ENCODE results near the gene EMD. TPM values are rescaled to one million over a fixed set of nuclear protein-coding genes. Genes with fewer than 3 reads are reported as not detected.

Gene EMD
- total RNA-seq, 2 experiments from 2014 or later: 164 to 178 TPM

DNA sequence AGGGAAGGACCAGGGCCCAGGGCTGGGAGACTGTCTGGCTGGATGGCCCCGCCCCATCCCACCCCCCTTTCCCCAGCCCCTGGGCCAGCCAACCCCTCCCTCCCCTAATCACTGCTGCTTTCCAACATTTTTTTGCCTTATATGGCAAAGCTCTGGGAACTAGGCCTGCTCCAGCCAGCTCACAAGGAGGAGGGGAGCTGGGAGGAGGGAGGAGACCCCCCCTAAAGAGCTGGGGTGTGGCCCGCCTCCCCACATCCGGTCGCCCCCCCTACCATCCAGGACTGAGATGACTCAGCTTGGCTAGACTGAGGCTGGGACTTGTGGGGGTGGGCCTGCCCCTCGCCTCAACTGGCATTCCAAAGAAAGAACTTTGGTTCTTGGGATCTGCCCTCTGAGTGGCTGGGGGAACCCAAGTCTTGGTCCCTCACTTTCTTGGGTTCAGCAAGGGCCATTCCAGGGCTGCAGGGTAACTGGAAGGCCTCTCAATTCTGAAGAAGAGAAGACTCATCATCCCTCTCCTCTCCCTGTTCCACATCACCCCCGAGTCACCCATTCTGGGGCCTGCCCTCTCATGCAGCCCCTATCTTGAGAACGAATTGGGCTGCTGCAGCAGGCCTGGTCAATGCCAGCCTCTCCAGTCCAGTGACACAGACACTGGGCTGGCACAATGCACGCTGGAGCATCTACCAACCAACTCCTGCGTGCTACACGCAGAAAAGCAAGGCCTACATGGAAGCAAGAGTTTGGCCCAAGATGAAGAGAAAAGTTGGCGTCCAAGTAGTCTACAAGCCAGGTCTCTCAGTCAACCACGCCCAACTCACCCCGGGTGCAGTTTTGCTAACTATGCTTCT, 9.4 kb upstream of the EMD start:
- Histone ChIP-seq H3K9me3 (ENCODE audit: control insufficient read depth in 1 of 2, insufficient read depth in 1 of 2, low read length in 2 of 2) (no peaks in the 10 kb centered on the region), H3K4me1 (ENCODE audit: insufficient read depth, low read length) (peaks cover 66% of the 10 kb centered on the region), H3K4me3 (ENCODE audit: low read length) (peak overlapping the region; percentile 77), H3K36me3 (ENCODE audit: insufficient read depth, low read length) (peaks cover 36% of the 10 kb centered on the region), H3K27me3 (ENCODE audit: control insufficient read depth in 1 of 2, insufficient read depth in 2 of 2, low read length in 2 of 2) (no peaks in the 10 kb centered on the region), H3K27ac (ENCODE audit: low read depth in 1 of 2, low read length in 2 of 2) (peak overlapping the region; percentile 93 to 96)
- Mint-ChIP-seq H3K4me1 (ENCODE audit: low read depth) (peaks cover 22% of the 10 kb centered on the region), H3K36me3 (ENCODE audit: low read depth) (peaks cover 44% of the 10 kb centered on the region), H3K4me3 (peak overlapping the region; percentile 94), H3K9me3 (no peaks in the 10 kb centered on the region), H3K27ac (peak overlapping the region; percentile 97), H3K27me3 (no peaks in the 10 kb centered on the region)
- POLR2A ChIA-PET: interaction anchor here (0.6 to 3.1 kb wide), 10 partner anchors 8 to 441 kb away, joined by 3 to 34 read pairs (median 4); partner anchors contain the start of genes EMD, FAM3A, HCFC1 and RPL10
- intact Hi-C loops (cut with DNase I, micrococcal nuclease): loop anchor here (2.0 to 10.0 kb wide), 4 partner anchors 42 to 399 kb away; partner anchors contain the start of genes HCFC1 (in 1 of the 2), IRAK1 (in 1 of the 2) and MECP2 (in 1 of the 2)
- DNase-seq: peak in 13 of 14 experiments; percentile 49 to 87 (median 70)
- ATAC-seq (ENCODE audit: poor library complexity): peak; percentile 18
- TF ChIP-seq, protein P1, sequence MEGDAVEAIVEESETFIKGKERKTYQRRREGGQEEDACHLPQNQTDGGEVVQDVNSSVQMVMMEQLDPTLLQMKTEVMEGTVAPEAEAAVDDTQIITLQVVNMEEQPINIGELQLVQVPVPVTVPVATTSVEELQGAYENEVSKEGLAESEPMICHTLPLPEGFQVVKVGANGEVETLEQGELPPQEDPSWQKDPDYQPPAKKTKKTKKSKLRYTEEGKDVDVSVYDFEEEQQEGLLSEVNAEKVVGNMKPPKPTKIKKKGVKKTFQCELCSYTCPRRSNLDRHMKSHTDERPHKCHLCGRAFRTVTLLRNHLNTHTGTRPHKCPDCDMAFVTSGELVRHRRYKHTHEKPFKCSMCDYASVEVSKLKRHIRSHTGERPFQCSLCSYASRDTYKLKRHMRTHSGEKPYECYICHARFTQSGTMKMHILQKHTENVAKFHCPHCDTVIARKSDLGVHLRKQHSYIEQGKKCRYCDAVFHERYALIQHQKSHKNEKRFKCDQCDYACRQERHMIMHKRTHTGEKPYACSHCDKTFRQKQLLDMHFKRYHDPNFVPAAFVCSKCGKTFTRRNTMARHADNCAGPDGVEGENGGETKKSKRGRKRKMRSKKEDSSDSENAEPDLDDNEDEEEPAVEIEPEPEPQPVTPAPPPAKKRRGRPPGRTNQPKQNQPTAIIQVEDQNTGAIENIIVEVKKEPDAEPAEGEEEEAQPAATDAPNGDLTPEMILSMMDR (IDR thresholded peaks at IDR 0.05): no peak
- CTCF ChIA-PET: interaction anchor here (1.3 kb wide), 1 partner anchor 29 kb away, joined by 3 read pairs; the partner anchor contains the start of gene RPL10

DNA sequence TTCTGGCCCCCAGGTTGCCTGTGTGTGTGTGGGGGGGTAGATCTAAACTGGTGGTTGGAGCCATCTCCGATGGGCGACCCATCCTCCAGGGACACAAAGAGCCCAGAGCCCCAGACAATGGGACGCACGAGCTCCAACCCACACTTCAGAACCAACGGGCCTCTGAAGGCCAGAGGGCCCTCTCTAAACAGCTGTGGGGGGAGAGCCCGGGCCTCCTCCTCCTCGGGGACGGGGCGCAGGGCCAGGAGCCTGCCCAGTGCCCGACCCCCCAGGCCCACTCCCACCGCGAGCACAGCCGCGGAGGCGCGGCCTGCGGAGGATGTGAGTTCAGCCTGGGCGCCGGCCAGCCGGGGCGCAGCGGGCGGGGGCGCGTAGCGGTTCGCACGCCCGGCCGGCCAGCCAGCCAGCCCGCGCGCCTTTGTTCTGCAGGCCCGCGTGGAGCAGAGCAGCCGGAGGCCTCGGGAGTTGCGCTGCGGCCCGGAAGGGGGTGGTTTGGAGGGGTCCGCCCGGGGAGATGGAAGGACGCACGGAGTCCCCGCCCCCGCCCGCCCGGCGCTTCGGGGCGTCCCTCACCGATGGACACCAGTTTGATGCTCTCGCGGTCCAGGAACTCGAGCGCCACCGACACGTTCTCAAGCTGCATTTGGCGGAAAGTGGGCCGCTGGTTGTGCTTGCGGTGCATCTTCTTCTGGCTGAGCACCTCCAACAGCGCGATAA, 8.6 kb upstream of the EMD start:
- peak overlapping the region; percentile 96 for H3K4me3 Mint-ChIP-seq
- H3K27me3 Mint-ChIP-seq: no peaks in the 10 kb centered on the region
- TF ChIP-seq, protein P1 (IDR thresholded peaks at IDR 0.05): no peak
- H3K36me3 Mint-ChIP-seq (ENCODE audit: low read depth): peaks cover 37% of the 10 kb centered on the region
- H3K4me1 Mint-ChIP-seq (ENCODE audit: low read depth): peaks cover 22% of the 10 kb centered on the region
- Histone ChIP-seq H3K9me3 (ENCODE audit: control insufficient read depth in 1 of 2, insufficient read depth in 1 of 2, low read length in 2 of 2) (no peaks in the 10 kb centered on the region), H3K27me3 (ENCODE audit: control insufficient read depth in 1 of 2, insufficient read depth in 2 of 2, low read length in 2 of 2) (no peaks in the 10 kb centered on the region), H3K4me1 (ENCODE audit: insufficient read depth, low read length) (peaks cover 66% of the 10 kb centered on the region), H3K4me3 (ENCODE audit: low read length) (peak overlapping the region; percentile 77), H3K27ac (ENCODE audit: low read depth in 1 of 2, low read length in 2 of 2) (peak overlapping the region; percentile 93 to 96), H3K36me3 (ENCODE audit: insufficient read depth, low read length) (peaks cover 29% of the 10 kb centered on the region)
- H3K9me3 Mint-ChIP-seq: no peaks in the 10 kb centered on the region
- peak overlapping the region; percentile 97 for H3K27ac Mint-ChIP-seq
- DNase-seq (no peak), ATAC-seq (ENCODE audit: poor library complexity) (no peak)
- intact Hi-C loops (cut with DNase I, micrococcal nuclease): loop anchor here (2.0 to 10.0 kb wide), 4 partner anchors 43 to 400 kb away; partner anchors contain the start of genes HCFC1 (in 1 of the 2), IRAK1 (in 1 of the 2) and MECP2 (in 1 of the 2)
- POLR2A ChIA-PET: interaction anchor here (0.8 to 3.1 kb wide), 18 partner anchors 9 to 442 kb away, joined by 3 to 34 read pairs (median 4); partner anchors contain the start of genes EMD, FAM3A, HCFC1 and RPL10
- CTCF ChIA-PET: interaction anchor here (1.3 kb wide), 1 partner anchor 28 kb away, joined by 3 read pairs; the partner anchor contains the start of gene RPL10

Measured in CD4-positive, alpha-beta T cell (primary cell).